Sigmoid colon (tissue), 4 donors: Measurements from ENCODE around the gene PREX1.

Source experiments
- CTCF ChIP-seq, 4 experiments: fragments of 450-650 bp in 3 of 4; fragments of 200-600 bp in 1 of 4; IDR thresholded peaks; one replicate each; pipeline ENCODE4 v1.5.1; 2016 to 2019; ENCODE audit warnings: antibody characterized with exemption in 4 of 4, mild to moderate bottlenecking in 3 of 4, moderate library complexity in 2 of 4
- EP300 ChIP-seq, 4 donors: sonication (generic); formaldehyde crosslinking; IDR thresholded peaks; one replicate each; pipeline ENCODE4 v1.6.1; 2017; ENCODE audit warnings: antibody characterized with exemption in 4 of 4
- POLR2A ChIP-seq, 2 donors: fragments of 450-650 bp; IDR thresholded peaks; one replicate each; pipeline ENCODE4 v1.6.1; 2016; ENCODE audit warnings: antibody characterized with exemption in 2 of 2, mild to moderate bottlenecking in 2 of 2, moderate library complexity in 2 of 2
- POLR2AphosphoS5 ChIP-seq, 4 donors: sonication (generic); formaldehyde crosslinking; IDR thresholded peaks; one replicate each; pipeline ENCODE4 v1.6.1; 2017; ENCODE audit warnings: antibody characterized with exemption in 4 of 4

- TF ChIP-seq CTCF (IDR thresholded peaks at IDR 0.05): no peak
- no peak for TF ChIP-seq POLR2A (IDR thresholded peaks at IDR 0.05)
- TF ChIP-seq POLR2AphosphoS5 (IDR thresholded peaks at IDR 0.05): no peak
- TF ChIP-seq EP300 (IDR thresholded peaks at IDR 0.05): no peak
Measured at GRCh38 chr20:48823476-48823875, 4.3 kb downstream of the PREX1 start.
